Stomach (tissue), 4 donors: ENCODE measurements around the gene ADGRF5.

Experiments used
- CTCF ChIP-seq, 7 experiments: fragments of 450-650 bp in 4 of 7; fragments of 200-600 bp in 3 of 7; sonication (generic) in 3 of 7; IDR thresholded peaks; one replicate each; pipeline ENCODE4 v1.5.1; 2016 to 2019; ENCODE audit warnings: antibody characterized with exemption in 7 of 7, control low read depth in 2 of 7, mild to moderate bottlenecking in 1 of 7
- POLR2A ChIP-seq, 4 donors: fragments of 450-650 bp; IDR thresholded peaks; one replicate each; pipeline ENCODE4 v1.6.1; 2016; ENCODE audit warnings: antibody characterized with exemption in 4 of 4, control low read depth in 2 of 4, mild to moderate bottlenecking in 1 of 4, moderate library complexity in 1 of 4

DNA sequence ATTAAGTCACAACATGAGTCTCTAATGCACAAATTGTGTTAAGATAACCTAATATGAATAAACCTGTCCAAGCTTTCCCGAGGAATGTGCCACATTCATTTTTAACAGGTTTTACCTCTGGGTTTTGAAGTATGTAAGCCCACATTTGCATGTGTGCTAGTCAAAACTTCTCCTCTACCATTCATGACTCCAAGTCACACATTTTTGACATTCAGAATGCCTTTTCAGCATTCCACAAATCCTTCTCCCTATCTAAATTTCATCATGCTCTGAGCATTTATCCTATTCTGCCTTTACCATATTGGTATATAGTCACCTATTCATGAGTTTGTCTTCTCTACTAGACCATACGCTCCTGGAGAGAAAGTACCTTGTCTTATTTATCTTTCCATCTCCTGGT lies 56.5 kb downstream of the ADGRF5 start:
- TF ChIP-seq CTCF (IDR thresholded peaks at IDR 0.05) (no peak), POLR2A (IDR thresholded peaks at IDR 0.05) (no peak)
